Measurements from ENCODE around the gene ARMH1.
"Not testable (repeated sequence)": the region's sequence is repeated elsewhere in the genome, so short reads cannot be mapped to it uniquely, and the experiment has no call there.

The ARMH1 gene

DNA sequence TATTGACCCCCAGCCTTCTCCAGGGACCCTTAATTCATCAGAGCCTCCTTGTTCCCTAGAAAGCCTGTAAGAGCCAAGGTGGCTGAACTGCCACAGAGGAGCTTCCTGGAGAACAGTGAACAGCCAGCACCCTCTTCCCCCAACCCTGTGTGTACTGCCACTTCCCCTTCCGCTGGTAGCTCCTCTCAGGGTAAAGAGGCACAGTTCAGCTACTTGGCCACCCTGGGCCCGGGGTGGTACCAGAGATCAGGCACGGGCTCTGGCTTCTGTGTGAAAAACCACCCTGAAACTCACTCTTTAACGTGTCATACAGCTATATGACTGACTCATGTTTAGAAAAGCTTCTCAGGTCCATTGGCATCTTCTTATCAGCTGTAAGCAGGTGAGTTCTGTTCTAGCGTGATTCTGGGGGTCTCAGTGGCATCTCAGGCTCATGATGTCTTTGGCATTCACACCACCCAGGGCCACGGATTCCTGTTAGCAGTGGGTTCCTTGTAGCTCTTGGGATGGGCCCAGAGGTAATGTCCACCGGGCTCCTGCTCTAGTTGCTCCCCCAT is 22.4 kb downstream of the ARMH1 start:
- no peak for DNase-seq

DNA sequence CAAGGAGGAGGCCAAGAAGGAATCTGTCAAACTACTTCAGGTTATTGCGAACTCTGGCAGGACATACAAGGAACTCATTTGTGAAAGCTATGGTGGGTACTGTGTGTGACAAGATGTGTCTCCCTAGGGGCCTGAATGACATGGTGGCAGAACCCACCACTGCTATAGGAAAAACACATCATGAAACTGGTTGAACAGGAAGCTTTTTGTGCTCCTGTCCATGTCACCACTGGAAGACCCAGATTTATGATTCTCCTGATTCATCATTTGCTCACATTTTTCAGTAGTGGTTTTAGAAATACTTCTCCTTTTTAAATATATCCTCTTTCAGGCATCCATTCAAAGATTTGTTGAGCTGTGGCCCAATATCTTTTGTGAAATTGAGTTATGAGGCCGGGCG is 23.6 kb downstream of the ARMH1 start:
- DNase-seq: no peak

DNA sequence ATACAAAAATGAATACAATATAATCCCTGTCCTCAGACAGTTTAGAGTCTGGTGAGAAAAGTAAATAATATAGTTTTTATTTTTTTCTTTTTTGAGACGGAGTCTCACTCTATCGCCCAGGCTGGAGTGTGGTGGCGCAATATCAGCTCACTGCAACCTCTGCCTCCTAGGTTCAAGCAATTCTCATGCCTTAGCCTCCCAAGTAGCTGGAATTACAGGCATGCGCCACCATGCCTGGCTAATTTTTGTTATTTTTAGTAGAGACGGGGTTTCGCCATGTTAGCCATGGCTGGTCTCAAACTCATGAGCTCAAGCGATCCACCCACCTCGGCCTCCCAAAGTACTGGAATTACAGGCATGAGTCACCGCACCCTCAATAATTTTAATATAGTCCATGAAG is 24.9 kb downstream of the ARMH1 start:
- DNase-seq: not testable (repeated sequence)

DNA sequence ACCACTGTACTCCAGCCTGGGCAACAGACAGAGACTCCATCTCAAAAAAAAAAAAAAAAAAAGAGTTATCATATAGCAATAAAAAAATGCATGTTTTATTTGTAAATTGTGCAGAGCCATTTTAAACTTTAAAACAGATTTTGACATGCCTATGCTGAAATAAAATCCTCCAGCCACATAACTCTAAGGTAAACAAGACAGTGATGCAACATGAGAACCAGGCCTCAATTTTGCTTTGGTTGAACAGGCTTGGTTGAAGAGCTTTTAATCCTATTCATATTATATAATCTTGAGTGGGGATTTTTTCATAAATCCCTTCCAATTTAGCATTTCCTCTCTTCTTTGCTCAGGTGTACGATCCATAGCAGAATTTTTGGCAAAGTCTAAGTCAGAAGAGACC is 26.1 kb downstream of the ARMH1 start:
- no peak for DNase-seq

DNA sequence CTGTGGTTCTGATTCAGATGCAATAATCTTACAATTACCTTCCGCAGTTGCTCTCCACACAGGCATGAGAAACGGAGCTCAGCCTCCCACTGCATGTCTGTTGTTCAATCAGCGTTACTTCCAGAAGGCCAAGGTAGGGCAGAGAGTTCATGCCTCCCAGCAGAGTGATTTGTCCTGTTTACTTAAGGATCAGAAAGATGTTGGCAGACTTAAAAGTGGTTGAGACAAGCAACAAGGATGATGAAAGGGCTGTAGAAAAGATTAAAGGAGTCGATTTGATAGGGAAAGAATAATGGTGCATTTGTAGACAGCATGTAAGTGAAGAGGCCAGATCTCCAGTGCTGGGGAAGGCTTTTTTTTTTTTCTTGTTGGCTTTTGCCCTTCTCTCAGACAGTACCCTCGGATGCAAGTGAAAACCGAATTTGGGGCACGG is 26.6 kb downstream of the ARMH1 start:
- no peak for DNase-seq

DNA sequence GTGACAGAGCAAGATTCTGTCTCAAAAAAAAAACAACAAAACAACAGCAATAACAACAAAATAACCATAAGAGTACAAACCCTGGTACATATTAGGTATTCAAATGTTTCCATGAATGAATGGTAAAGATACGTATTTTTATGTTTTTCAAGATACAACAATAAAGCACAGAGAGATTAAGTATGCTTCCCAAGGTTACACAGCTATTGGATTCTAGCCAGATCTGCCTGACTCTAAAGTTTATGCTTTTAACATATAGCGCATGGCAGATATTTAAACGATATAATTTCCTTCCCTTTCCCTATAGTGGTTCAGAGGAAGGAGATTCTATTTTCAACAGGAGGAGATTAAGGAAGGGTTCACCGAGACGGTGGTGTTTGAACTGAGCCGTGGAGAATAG is 31.0 kb downstream of the ARMH1 start:
- DNase-seq: no peak

DNA sequence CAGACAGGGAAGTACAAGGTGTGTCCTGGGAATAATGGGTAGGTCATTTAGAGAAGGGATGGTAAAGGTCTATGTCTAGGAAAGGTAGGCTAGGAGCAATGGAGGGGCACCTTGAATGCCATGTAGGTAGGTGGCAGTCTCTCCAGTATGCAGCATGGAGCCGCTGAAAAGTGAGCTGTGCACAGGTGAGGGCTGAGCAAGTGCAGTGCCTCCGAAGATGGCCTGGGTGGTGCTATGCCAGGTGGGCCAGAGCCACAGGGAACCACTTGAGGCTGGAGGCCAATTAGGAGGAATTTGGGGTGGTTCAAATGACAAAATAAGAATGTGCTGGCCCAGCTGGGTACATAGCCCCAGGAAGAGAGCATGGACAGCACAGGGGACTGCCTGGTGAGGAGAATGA is 31.4 kb downstream of the ARMH1 start:
- no peak for DNase-seq

DNA sequence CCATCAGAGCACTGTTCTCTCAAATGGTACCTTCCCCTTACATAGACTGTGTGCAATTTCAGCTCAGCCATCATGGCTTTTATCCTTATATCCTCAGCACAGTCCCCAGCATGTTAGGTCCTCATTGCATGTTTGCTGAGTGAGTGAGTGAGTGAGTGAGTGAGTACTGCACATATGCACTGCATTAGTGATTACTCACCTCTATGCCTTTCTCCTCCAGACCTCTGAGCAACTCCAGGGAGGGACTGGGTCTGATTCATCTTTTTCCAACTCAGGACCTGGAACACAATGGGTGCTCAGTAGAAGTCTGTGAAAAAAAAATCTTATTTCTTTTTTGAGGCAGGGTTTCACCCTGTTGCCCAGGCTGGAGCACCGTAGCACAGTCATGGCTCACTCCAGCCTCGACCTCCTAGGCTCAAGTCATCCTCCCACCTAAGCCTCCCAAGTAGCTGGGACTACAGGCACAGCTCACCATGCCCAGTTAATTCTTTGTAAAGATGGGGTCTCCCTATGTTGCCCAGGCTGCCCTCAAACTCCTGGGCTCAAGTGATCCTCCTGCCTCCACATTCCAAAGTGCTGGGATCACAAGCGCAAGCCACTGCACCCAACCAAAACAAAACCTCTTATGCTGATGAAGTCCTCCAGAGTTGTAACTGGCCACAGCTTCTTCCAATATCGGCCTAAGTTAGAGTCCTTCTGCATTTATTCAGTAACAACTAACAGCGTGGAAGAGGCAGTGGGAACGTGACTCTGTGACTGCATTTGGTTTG is 32.8 kb downstream of the ARMH1 start:
- DNase-seq: no peak

DNA sequence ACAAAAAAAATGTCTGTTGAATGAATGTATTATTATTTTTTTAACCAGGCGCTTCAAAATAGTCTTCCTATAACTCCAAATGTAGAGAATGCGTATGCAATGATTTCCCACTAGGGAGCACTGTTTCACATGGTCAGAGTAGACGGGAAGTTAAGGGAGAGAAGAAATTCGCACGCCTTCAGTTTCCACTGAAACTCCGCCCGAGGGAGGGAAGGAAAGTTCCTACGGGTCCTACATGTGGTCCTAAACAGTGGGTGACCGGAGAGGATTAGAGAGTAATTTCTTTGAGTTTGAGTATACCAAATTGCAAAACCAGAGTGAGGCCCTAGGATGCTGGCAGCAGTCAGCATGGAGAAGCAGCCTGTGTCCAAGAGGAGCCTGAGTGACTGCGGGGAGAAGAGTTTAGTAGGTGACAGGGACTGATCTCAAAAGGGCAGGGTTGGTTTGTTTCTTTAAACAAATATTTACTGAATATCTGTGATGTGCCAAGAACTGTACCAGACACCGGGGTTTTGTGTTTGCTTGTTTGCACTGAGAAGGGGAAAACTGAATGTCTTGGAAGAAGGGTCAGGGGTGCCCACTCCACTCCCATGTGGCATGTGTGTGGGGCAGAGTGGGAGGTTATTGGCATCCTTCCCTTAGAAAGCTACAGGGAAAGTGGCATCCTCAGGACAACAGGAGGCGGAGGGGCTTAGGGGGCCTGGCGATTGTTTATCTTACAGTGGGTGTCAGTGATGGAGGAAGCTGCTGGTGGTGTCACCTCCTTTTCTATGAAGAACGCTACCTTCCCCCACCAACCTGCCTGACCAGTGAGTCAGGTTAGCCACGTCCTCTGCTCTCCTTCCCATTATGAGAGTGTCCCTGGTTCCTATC is 33.7 kb downstream of the ARMH1 start:
- no peak for DNase-seq

DNA sequence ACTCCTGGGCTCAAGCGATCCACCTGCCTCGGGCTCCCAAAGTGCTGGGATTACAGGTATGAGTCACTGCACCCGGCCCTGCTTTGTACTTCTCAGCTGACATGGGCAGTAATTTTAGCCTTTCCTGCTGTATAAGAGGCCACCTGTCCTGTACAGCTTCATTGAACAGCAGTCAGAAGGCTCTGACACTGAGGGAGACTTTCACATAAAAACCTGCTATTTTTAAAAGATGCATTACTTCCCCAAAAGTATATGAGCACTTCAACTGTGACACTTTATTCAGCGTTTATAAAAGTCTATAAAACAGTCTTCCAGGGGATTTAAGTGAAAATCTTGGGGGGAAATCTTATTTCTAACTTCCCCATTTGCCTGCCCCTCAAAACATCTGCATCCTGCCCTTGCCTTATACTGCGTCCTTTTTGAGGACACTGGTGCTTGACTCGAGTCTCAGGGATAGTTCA is 38.8 kb downstream of the ARMH1 start:
- DNase-seq: no peak

DNA sequence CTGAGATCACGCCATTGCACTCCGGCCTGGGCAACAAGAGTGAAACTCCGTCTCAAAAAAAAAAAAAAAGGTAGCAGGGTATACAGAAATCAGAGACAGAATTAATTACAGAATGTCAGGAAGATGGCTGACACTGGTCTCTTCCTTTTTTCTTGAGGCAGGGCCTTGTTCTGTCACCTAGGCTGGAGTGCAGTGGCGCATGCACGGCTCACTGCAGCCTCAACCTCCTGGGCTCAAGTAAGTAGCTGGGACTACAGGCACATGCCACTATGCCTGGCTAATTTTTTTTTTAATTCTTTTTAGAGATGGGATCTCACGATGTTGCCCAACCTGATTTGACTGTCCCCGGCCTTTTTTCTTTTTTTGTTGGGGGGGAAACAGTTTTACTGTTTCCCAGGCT is 40.0 kb downstream of the ARMH1 start:
- DNase-seq: no peak

DNA sequence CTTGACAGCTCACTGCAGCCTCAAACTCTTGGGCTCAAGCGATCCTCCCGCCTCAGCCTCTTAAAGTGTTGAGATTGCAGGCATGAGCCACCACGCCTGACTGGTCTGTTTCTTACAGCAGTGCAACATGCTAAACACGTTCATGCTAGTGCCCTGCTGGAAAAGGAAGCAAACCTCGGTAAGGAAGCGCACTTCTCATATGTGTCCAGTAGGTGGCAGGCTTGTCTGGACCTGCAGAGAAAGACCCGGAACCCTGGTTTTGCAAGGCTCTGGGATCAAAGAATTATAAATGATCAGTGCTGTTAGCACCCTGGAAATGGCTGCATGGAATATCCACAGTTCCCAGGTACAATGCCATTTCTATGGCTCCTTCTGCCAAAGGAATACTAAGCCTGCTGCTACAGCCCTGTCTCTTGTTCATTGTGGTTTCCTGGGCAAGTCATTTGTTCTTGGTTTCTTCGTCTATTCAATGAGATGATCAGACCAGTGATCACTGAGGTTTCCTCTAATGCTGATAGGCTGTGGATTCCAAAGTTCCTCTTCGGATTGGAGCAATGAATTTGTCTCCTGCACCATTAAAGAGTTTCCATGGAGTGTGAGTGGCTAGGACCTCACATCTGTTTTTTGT is 40.5 kb downstream of the ARMH1 start:
- no peak for DNase-seq

DNA sequence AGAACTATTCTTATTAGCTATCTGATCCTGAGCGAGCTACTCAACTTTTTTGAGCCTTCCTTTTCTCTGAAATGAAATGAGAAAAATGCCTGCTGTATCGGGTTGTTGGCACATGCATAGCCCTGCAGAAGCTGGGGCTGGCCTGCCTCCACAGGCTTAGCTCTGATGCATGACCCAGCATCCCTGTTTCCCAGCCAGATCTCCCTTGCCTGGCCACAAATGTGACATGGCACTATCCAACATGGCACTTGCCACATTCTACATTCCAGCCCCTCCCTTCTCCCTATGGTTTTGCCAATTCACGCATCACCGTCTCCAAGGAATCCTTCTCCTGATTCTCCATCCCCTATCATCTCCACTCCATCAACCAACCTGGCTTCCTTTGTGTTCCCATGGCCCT is 42.6 kb downstream of the ARMH1 start:
- DNase-seq: no peak

DNA sequence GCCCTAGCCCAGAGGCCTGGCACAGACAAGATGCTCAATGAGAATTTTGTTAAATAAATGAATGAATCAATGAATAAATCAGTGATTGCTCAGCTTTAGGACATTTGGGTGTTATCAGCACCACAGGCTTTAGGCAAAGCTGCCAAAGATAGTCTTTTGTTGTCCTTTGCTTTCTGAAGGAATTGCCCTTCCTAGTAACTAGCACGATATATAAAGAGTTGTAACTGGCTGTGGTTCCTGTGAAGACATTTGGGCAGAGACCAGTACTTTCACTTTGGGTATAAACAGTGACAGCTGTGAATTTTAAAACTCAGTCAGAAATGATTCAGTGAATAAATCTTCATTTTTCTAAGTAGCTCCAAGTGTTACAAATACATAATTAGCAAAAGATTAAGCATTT is 43.1 kb downstream of the ARMH1 start:
- DNase-seq: no peak

DNA sequence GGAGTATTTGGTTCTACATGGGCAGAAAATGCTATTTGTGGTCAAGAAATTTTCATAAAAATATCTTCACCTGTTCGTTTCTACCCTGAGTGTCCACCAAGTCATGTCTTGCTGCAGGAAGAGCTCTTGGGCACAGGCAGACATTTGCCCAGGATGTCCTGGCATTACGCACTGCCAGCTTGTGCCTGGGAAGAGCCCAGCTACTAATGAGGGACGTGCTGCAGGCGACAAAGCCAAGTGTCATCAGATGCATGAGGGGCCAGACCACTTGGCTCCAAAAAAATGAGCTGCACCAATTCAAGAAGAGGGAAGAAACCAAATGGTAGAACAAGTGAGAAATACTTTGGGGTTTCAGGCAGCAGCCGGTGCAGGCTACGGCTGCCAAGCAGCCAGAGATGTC is 43.6 kb downstream of the ARMH1 start:
- DNase-seq: no peak

DNA sequence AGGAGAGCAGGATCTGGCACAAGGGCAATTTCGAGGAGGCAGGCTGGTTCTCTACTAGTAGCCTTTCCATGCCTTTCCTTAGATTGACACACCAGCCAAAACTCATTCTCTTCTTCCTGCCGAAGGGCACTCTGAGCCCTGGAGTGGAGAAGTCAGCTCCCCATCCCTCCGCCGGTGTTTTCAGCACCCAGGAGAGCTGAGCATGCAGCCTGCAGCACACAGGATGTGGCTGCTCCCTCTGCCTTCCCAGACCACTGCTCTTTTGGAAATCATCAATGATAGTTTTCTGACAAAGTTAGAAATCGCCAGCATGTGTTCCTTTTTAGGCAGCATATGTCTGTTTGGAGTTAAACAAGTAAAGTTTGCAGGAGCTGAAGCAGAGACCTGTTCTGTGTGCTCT is 44.8 kb downstream of the ARMH1 start:
- no peak for DNase-seq

DNA sequence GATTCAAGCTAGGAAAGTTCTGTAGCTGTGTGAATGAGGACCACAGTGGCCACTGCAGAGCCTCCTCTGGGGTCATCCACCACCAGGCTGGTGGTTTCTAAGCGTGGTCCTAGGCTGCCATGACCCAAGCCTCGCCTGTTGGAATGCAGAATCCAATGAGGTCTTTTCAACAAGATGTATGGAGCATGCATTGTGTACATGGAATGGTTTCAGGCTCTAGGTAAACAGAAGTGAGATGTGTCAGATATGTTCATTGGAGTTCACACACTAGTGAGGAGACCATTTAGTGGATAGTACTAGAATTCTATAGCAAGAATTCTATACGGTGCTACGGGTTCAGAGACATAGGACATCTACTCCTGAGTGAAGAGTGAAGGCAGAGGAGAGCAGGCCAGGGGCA is 45.8 kb downstream of the ARMH1 start:
- no peak for DNase-seq

DNA sequence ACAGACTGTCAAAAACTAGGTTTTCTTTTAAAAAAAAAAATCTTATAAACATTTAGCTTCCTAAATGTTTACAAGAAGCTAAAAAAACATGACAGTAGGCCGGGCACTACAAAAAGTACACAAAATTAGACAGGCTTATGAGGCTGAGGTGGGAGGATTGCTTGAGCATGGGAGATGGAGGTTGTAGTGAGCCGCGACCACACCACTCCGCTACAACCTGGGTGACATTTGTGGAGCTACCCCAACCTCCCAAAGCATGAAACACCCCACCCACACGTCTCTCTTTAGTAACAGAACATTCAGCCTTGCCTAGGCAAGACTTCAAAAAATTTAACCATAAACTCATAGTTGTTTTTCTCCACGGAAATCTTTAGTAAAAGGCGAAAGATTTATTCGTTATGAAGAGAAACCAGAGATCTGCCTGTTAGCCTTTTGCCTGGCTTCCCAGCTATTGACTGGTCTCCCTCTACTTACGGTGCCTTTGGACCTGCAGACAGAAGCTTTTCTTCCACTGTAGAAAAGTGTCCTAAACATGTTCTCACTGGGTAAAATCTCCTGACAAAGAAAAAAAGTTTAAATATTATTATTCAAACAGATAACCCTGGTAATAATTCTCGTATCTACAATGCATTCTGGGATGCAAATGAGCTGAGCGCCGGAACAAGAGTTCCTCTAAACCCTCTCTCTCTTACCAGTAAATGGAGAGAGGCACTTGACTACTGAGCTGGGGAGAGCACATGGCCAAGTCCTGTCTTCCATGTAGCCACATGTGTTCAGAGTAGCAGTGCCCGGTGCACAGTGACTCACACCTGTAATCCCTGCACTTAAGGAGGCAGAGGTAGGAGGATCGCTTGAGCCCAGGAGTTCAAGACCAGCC is 47.2 kb downstream of the ARMH1 start:
- no peak for DNase-seq

DNA sequence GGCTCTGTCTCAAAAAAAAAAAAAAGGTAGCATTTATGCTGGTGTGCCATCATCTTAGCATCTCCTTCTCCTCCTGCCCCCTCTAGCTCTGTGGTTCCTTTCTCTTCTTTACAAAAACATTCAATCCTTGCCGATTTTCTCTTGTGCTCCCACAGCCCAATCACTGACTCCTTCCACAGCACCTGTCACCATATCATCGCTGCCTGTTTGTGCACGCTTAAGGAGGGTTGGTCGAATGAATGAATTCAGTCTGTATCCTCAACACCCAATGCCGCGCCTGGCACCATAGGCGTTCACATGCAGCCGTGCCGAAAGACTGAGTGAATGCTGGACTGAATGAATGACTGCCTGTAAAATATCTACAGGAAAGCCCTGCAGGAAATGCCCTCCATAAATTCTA is 48.5 kb downstream of the ARMH1 start:
- DNase-seq: no peak

DNA sequence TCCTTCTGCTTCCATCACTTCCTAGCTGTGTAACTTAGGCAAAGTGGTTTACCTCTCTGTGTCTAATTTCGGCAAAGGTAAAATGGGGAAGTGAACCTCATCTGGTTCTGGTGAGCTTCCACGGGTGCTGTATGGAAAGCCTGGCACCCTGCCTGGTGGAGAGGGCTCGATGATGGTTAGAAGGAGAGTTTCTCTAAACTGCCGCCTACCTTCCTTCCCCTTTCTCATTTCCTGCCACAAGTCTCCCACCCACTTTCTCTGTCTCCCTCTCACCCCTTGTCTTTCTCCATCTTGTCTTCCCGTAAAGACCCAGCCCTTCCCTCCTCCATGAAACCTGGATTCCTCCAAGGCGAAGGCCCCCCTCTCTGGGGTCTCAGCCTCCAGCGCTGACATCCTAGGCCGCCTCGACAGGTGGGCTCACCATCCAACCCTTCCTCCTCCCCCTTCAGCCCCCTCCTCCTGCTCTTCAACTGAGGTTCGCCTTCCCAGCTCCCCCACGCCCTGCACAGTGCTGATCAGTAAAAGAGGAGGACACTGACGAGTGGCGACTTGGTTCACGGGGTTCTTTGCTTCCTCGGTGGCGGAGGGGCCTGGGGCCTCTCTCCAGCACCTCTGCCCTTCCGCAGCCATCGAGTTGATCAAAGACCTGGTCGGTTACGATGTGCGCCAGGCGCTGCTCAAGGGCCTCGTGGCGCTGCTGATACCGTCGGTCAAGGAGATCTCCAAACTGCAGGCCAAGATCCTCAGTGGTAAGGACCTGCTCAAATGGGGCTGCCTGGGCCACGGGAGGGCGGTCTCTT is 49.2 kb downstream of the ARMH1 start:
- DNase-seq: no peak

DNA sequence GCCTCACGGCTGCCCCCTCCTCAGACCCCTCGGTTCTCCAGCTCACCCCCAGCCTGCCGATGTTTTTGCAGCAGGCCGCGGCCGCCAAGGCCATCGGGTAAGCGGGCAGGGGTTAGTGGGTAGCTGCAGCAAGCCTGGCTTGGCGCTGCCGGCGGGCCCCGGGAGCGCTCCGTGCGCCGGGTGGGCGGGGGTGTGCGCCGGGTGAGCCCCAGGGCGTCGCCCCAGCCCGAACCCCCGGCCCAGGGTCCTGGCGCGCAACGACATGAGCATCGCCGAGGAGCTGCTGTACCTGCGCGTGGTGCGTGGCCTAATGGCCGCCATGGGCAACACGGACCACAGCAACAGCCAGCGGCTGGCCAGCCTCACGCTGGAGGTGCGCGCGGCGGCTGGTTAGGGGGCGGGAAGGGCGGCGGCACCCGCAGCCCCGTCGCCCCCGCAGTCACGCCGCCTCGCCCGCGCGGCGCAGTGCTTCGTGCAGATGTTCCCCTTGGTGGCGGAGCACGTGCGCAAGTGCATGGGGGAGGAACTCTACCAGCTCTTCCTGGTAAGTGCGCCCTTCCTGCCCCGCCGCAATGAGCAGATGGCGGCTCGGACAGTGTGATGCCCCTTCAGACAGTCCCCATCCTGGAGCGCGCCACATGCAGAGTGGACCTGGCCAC is 49.9 kb downstream of the ARMH1 start:
- no peak for DNase-seq
